Measurements from ENCODE around the gene PPP1R3A.

- TF ChIP-seq, protein P1, sequence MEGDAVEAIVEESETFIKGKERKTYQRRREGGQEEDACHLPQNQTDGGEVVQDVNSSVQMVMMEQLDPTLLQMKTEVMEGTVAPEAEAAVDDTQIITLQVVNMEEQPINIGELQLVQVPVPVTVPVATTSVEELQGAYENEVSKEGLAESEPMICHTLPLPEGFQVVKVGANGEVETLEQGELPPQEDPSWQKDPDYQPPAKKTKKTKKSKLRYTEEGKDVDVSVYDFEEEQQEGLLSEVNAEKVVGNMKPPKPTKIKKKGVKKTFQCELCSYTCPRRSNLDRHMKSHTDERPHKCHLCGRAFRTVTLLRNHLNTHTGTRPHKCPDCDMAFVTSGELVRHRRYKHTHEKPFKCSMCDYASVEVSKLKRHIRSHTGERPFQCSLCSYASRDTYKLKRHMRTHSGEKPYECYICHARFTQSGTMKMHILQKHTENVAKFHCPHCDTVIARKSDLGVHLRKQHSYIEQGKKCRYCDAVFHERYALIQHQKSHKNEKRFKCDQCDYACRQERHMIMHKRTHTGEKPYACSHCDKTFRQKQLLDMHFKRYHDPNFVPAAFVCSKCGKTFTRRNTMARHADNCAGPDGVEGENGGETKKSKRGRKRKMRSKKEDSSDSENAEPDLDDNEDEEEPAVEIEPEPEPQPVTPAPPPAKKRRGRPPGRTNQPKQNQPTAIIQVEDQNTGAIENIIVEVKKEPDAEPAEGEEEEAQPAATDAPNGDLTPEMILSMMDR (IDR thresholded peaks at IDR 0.05): no peak
- no peak for TF ChIP-seq POLR2A (IDR thresholded peaks at IDR 0.05)
Observed at GRCh38 chr7:113873554-113874151, 45.2 kb downstream of the PPP1R3A start.

Data from Peyer's patch (tissue), 4 donors.